UCSD-AML1 (cell line): ENCODE data around the gene PYCARD.

Experiments used
- DNase-seq: peaks from one replicate; lab custom pipeline; 2025; ENCODE audit not compliant: unreplicated experiment; lab: John Stamatoyannopoulos, UW

Gene PYCARD

GRCh38 chr16:31167315-31167714 lies 35.2 kb downstream of the PYCARD start:
- no peak for DNase-seq

GRCh38 chr16:31157136-31157535 lies 45.4 kb downstream of the PYCARD start:
- DNase-seq, result peak; percentile 64
